ENCODE measurements around the gene KRT25. TPM values are rescaled to one million over a fixed set of nuclear protein-coding genes. Genes with fewer than 3 reads are reported as not detected.

The KRT25 gene
- total and polyA plus RNA-seq, 9 donors, result not detected

DNA sequence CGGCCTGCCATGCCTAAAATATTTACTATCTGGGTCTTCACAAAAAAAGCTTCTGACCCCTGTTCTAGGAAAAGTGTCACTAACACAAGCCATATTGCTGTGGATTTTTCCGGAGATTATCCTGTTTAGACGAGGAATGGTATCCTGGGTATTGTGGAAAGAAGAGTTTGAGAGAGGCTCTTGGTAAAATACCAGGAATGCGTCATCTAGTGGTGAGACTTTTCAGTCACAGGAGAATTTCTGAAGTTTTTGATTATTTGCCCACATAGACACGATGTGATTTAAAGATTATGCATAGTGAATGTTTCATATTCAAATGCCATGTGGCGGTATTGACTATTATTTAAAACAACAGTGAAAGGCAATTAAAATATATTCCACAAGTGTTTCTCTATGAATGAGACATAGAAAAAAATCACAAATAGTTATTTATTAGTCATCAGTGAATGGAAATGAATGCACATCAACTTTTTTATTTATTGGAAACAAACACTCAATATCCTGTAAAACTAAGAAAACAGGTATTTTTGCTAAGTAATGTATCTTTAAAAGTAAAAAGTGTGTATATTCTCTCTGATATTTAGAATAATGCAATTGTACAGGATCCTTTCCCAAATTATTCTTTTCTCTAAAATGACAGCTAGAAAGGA, 36.8 kb upstream of the KRT25 start:
- TF ChIP-seq POLR2A (IDR thresholded peaks at IDR 0.05), result no peak
- TF ChIP-seq EP300 (IDR thresholded peaks at IDR 0.05), result no peak
- peak in 2 of 3 donors; percentile 21 to 49 for TF ChIP-seq CTCF (IDR thresholded peaks at IDR 0.05)
- H3K27me3 ChIP-seq, result no peaks in the 10 kb centered on the region
- no peak overlapping the region for H3K27ac ChIP-seq
- H3K4me1 ChIP-seq (ENCODE audit: insufficient read depth), result peaks cover 1% of the 10 kb centered on the region
- no peak overlapping the region for H3K4me3 ChIP-seq
- DNase-seq, result no peak
- 23 to 30% (median 25%) methylated on average over 6 of the region's 6 CpGs for WGBS, 3 donors
- H3K36me3 ChIP-seq, result no peaks in the 10 kb centered on the region
- intact Hi-C loops (cut with DNase I), result loop anchor here in 2 of 4 donors (5.0 to 10.0 kb wide), 2 partner anchors 167 to 175 kb away; no protein-coding TSS in a partner anchor
- H3K9me3 ChIP-seq, result no peaks in the 10 kb centered on the region

DNA sequence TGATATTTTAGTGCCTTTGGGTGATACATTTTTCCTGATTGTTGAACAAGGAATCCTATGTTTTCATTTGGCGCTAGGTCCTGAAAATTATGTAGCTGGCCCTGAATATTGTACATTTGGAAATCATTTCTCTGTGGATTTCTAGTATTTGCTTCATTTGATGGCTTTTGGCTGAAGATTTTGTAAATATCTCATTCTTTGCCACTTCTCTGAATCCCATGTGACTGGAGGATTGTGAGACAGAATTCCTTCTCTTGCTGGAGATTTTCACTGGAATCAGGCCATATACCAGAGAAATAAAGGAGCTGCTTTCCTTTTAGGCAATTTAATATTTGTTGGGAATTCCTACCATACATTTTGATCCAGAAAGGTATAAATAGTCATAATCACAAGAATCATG, 36.0 kb upstream of the KRT25 start:
- no peak overlapping the region for H3K4me3 ChIP-seq
- H3K4me1 ChIP-seq (ENCODE audit: insufficient read depth), result peaks cover 1% of the 10 kb centered on the region
- no peaks in the 10 kb centered on the region for H3K9me3 ChIP-seq
- no peaks in the 10 kb centered on the region for H3K36me3 ChIP-seq
- TF ChIP-seq CTCF (IDR thresholded peaks at IDR 0.05), result no peak
- intact Hi-C loops (cut with DNase I), result loop anchor here in 2 of 4 donors (5.0 to 10.0 kb wide), 2 partner anchors 166 to 174 kb away; no protein-coding TSS in a partner anchor
- no peak for DNase-seq
- no peaks in the 10 kb centered on the region for H3K27me3 ChIP-seq
- WGBS, 3 donors, result 12 to 26% (median 18%) methylated on average over 1 of the region's 1 CpG
- no peak overlapping the region for H3K27ac ChIP-seq

- intact Hi-C loops (cut with DNase I), result no loop called here
- TF ChIP-seq EP300 (IDR thresholded peaks at IDR 0.05) (no peak), CTCF (IDR thresholded peaks at IDR 0.05) (no peak), POLR2A (IDR thresholded peaks at IDR 0.05) (no peak)
- H3K4me3 ChIP-seq, result no peak within 1 kb of the TSS
- no peaks in the 10 kb centered on the region for H3K27me3 ChIP-seq
- DNase-seq, result no peak
- H3K9me3 ChIP-seq, result no peaks in the 10 kb centered on the region
- no peaks in the 10 kb centered on the region for H3K4me1 ChIP-seq (ENCODE audit: insufficient read depth)
- 97 to 98% (median 98%) methylated on average over 4 of the region's 4 CpGs for WGBS, 3 donors
- no peak within 1 kb of the TSS for H3K27ac ChIP-seq
- H3K36me3 ChIP-seq, result no peaks in the 10 kb centered on the region
These were observed 27.3 kb upstream of the KRT25 start, which contains the start of gene KRT27 for GRCh38 chr17:40782450-40782849. TSS of gene KRT27 (minus strand) at chr17:40782550. CDS start at chr17:40782493, 57 bp downstream.

- Histone ChIP-seq H3K9me3 (no peaks in the 10 kb centered on the region), H3K27ac (no peak overlapping the region), H3K4me3 (no peak overlapping the region), H3K27me3 (no peaks in the 10 kb centered on the region), H3K36me3 (no peaks in the 10 kb centered on the region), H3K4me1 (ENCODE audit: insufficient read depth) (no peaks in the 10 kb centered on the region)
- no peak for DNase-seq
- 26 to 44% (median 37%) methylated on average over 37 of the region's 37 CpGs for WGBS, 3 donors
- intact Hi-C loops (cut with DNase I), result no loop called here
- TF ChIP-seq EP300 (IDR thresholded peaks at IDR 0.05) (no peak), CTCF (IDR thresholded peaks at IDR 0.05) (no peak), POLR2A (IDR thresholded peaks at IDR 0.05) (no peak)
These were observed 24.2 kb upstream of the KRT25 start for GRCh38 chr17:40779181-40779909.
